HFF-Myc (cell line): Measurements from ENCODE around the gene OVOL1.

Source experiments
- DNase-seq: peaks from one replicate; pipeline ENCODE4 v3.0.0-alpha.2; 2011; ENCODE audit warnings: low read depth; ENCODE audit errors: extremely low read depth
- H3K4me3 ChIP-seq: replicated peaks from 2 replicates; pipeline ENCODE4 v1.5.1; 2011; ENCODE audit warnings: low read depth, mild to moderate bottlenecking, control low read depth, low read length
- TF ChIP-seq, protein P1 (sequence below): IDR thresholded peaks from 2 replicates; pipeline ENCODE4 v1.5.1; 2012; ENCODE audit warnings: mild to moderate bottlenecking, low read depth, low read length, control low read depth; ENCODE audit errors: missing control alignments

OVOL1 gene

DNA sequence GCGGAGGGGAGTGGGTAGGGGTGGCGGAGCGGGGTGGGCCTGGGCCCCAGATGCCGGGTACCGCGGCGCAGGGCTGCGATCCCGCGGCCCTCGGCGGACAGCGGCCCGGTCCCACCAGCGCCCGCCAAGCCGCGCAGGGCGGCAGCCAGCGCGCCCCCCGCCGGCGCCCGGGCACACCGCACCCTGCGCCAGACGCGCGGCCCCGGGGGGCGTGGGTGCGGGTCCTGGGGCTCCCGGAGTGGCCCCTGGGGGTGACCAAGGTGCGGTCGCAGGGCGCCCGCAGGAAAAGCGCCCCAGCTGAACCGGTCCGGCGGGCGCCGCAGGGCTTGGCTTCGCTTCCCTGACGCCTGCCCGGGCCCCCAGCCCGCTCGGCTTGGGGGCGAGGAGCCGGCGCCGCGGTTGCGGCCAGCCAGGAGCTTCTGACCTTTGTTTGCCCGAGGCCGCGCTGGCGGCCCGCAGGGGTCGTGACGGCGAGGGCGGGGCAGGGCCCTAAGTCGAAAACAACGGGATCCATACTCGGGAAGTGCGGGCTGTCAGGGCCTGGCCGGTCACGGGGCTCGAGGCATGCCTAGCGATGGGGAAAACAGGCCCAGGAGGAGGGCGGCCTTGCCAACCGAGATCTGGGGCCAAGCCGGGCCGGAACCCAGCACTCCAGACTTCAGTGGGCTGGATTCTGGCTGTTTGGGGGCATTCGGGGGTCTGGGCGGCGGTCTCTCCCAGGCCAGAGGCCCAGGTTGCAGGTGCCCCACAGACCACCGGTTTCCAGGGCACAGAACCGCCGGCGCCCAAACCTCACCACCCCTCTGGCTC is 5.5 kb upstream of the OVOL1 start:
- 0 out of 2 replicates have a peak overlapping the region, but pooled peaks have one; percentile 19 for H3K4me3 ChIP-seq
- TF ChIP-seq, protein P1, sequence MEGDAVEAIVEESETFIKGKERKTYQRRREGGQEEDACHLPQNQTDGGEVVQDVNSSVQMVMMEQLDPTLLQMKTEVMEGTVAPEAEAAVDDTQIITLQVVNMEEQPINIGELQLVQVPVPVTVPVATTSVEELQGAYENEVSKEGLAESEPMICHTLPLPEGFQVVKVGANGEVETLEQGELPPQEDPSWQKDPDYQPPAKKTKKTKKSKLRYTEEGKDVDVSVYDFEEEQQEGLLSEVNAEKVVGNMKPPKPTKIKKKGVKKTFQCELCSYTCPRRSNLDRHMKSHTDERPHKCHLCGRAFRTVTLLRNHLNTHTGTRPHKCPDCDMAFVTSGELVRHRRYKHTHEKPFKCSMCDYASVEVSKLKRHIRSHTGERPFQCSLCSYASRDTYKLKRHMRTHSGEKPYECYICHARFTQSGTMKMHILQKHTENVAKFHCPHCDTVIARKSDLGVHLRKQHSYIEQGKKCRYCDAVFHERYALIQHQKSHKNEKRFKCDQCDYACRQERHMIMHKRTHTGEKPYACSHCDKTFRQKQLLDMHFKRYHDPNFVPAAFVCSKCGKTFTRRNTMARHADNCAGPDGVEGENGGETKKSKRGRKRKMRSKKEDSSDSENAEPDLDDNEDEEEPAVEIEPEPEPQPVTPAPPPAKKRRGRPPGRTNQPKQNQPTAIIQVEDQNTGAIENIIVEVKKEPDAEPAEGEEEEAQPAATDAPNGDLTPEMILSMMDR: no peak
- no peak for DNase-seq

DNA sequence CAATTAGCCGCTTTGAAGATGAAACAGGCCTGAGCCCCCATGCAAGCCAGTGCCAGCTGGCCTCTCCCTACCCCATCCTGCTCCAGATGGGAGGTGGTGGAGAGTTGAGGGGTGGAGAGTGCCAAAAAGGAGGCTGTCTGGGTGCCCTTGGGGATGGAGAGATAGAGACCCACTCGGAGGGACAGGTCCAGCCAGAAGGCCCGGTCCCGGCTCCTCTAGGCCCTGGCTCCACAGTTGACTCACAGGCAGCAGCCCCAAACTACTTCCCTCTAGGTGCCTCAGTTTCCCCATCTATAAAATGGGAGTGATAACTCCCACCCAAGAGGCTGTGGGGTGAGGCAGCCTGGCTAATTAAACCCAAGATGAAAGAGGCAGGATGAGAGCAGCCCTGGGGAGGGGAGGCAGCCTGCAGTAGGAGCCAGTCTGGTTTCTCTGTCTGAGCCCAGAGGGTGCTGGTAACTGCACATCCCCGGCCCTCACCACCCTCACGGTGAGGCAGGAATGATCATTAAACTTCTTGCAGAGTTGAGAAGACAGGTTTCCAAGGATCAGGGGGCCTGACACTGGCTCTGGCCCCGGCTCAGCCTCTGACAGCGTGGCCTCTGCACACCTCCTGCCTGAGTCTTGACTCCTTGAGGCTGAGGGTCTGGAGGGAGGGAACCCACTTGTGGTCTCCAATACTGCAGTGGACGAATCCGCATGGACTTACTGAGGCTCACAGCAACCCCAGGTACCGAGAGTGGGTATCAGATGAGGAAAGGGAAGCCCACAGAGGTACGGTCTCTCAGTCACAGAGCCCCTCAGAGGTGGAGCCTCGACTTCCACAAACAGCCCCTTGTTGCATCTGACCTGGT is 4.7 kb upstream of the OVOL1 start:
- TF ChIP-seq, protein P1: no peak
- H3K4me3 ChIP-seq: no peak overlapping the region
- DNase-seq: no peak

DNA sequence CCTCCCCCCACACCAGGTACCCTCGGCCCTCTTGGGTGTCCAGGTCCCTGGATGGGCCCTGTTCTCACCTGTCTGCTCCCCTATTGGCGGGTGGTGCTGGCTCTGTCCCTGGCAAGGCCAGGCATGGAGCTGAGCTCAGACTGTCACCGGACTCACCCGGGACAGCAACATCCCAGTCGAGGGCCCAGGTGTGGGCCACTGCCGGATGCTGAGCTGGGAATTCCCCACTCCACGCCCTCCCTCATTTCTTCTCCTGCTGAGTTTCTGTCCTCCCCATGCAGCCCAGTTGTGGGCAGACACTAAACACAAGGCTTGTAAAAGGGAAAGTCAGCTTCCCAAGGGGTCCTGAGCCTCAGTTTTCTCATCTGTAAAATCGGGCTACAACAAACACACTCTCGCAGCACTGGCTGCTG is 4.0 kb upstream of the OVOL1 start:
- TF ChIP-seq, protein P1: no peak
- H3K4me3 ChIP-seq: no peak overlapping the region
- no peak for DNase-seq

DNA sequence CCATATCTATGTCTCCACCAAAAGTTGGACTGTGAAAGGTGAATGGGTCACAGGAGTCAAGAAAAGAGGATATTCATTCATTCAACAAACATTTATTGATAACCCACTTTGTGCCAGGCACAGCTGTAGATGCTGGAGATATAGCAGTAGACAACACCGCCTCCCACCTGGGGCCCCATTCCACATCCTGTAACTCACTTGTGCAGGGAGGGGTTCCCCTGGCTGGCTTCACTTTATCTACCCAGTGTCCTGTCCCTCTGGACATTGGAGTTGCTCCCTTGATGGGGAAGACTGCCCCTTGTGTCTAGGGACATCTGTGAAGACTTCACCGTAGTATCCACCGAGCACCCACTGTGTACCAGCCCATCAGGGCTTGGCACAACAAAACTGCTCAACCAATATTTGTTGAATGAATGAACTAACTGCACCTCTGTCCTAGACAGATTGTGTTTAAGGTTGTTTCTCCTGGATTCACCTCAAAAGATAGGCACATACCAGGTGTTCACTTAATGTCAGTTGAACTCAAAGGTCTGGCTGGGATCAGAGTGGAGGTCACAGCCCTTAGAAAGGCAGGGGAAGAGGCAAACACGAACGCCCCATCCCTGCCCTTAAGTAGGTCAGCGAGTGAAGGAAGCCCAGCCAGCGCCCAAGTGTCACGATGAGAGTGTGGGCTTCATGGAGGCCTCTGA is 1.4 kb upstream of the OVOL1 start:
- TF ChIP-seq, protein P1: no peak
- H3K4me3 ChIP-seq: no peak overlapping the region
- DNase-seq: no peak

DNA sequence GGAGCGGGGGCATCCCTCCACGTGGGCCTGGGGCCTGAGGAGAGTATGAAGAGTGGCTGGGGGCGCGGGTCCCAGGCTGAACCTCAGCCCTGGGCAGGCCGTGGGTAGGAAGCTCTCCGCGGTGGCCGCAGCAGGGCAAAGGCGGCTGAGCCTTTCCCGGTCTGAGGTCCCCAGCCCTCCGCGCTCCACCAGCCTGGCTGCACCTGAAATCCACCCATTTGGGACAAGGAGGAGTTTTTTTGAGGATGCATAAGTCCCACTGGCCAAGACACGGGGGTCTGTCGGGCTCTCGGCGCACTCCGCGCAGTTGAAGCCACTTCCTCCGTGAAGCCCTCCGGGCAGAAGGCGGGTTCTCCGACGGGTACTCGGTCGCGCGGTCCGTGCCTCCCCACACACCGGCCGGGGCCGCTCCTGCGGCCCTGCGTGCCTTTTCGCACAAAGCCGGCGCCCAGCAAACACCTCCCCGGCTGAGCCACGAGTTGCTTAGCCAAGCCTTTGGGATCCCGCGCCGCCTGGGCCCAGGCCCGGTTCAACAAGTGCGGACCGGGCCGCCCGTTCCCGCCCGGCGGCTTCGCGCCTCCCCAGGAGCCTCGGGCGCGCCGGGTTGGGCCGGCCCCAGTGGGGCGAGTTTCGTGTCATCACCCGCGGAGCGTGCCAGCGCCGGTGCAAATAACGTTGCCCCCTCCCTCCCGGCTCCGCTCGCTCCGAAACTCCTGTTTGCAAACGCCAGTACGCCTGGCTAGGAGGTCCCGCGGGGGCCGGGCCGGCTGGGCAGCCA is 666 bp upstream of the OVOL1 start:
- TF ChIP-seq, protein P1: no peak
- no peak overlapping the region for H3K4me3 ChIP-seq
- DNase-seq: no peak
